ENCODE results near the gene SNRK.

DNA sequence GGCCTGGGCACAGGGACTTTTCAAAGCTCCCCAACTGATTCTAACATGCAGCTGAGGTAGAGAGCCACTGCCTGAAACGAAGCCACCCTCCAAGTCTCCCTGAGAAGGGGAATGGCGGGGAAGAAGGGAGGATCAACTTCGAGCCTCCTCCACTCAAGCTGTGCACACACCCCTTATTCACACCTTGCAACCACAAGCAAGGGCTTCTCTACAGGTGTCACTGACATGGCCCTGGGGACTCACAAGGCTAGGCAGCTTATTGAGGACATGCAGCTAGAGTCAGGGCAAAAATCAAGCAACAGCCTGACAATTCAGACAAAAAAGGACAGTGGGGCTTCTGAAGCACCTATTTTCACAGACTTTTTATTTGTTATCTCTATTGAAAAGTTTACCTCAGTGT is 85.2 kb downstream of the SNRK start:
- no peak for TF ChIP-seq CTCF (IDR thresholded peaks at IDR 0.05; ENCODE audit: insufficient read depth, low read length, poor library complexity, severe bottlenecking)
- TF ChIP-seq EZH2phosphoT487 (conservative IDR thresholded peaks at IDR 0.05; ENCODE audit: low read length): no peak
